ENCODE data around the gene SMAD9.

GRCh38 chr13:36829753-36830152 lies 90.3 kb downstream of the SMAD9 start:
- TF ChIP-seq CTCF (conservative IDR thresholded peaks at IDR 0.05) (no peak), ZFX (IDR thresholded peaks at IDR 0.05) (no peak)

All from C4-2B (cell line).